ENCODE results near the gene RSBN1L. TPM values are rescaled to one million over a fixed set of nuclear protein-coding genes. Genes with fewer than 3 reads are reported as not detected.

Gene RSBN1L
- polyA plus RNA-seq, 2 of the 4 experiments (the other 2 are of a cell fraction) = 11.1 to 13.0 TPM

DNA sequence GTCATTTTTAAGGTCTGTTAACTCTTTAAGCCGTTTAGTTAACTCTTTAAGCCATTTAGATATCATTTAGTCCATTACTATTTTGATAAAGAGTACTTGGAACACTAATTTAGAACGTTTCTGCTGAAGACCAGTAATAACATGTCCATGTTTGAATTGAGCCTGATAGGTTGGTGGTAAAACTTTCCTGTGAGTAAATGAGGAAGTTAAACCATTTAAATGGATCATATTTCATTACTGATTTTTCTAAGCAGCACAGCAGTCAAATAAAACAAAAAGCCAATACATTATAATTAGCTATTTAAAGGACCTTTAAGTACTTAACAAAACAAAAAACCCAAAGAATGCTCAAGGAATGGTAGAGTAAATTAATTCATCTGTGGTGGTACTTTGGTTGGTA is 131.7 kb downstream of the RSBN1L start:
- H3K27ac ChIP-seq = no peak overlapping the region
- ATAC-seq = no peak
- FAIRE-seq = no peak
- DNase-seq (ENCODE audit: low read depth in 1 of 2, low spot score in 1 of 2) = no peak
- ChIA-PET CTCF (interaction anchor here (2.5 kb wide), 1 partner anchor 29 kb away, joined by 8 read pairs; the partner anchor contains the start of genes PHTF2 and TMEM60), POLR2A (no interaction called here)
- H3K4me3 ChIP-seq = no peak overlapping the region
- no peaks in the 10 kb centered on the region for H3K4me1 ChIP-seq
- TF ChIP-seq TP53 (CRISPR knock-in tag; IDR thresholded peaks at IDR 0.05) (no peak), CHD4 (IDR thresholded peaks at IDR 0.05; ENCODE audit: borderline replicate concordance) (no peak), HOXA7 (CRISPR knock-in tag; IDR thresholded peaks at IDR 0.05) (no peak), HDAC2 (IDR thresholded peaks at IDR 0.05) (no peak), ZNF302 (CRISPR knock-in tag; IDR thresholded peaks at IDR 0.05) (no peak), EHMT2 (IDR thresholded peaks at IDR 0.05; ENCODE audit: low read depth) (no peak), CBX8 (IDR thresholded peaks at IDR 0.05) (no peak), POLR2A (IDR thresholded peaks at IDR 0.05; ENCODE audit: low read length) (no peak), JUN (IDR thresholded peaks at IDR 0.05) (no peak), PHF8 (IDR thresholded peaks at IDR 0.05; ENCODE audit: borderline replicate concordance, low read depth) (no peak), CHD2 (IDR thresholded peaks at IDR 0.05; ENCODE audit: low read length, partially characterized antibody) (no peak), KDM5A (IDR thresholded peaks at IDR 0.05) (no peak)
- TF ChIP-seq, protein P1, sequence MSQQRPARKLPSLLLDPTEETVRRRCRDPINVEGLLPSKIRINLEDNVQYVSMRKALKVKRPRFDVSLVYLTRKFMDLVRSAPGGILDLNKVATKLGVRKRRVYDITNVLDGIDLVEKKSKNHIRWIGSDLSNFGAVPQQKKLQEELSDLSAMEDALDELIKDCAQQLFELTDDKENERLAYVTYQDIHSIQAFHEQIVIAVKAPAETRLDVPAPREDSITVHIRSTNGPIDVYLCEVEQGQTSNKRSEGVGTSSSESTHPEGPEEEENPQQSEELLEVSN (IDR thresholded peaks at IDR 0.05; ENCODE audit: borderline replicate concordance, low read depth) = no peak
- 57% methylated on average over 2 of the region's 2 CpGs for WGBS (ENCODE audit: missing lambda C conversion rate)
- no peaks in the 10 kb centered on the region for H3K9me3 ChIP-seq
- no peak overlapping the region for H3K4me2 ChIP-seq

DNA sequence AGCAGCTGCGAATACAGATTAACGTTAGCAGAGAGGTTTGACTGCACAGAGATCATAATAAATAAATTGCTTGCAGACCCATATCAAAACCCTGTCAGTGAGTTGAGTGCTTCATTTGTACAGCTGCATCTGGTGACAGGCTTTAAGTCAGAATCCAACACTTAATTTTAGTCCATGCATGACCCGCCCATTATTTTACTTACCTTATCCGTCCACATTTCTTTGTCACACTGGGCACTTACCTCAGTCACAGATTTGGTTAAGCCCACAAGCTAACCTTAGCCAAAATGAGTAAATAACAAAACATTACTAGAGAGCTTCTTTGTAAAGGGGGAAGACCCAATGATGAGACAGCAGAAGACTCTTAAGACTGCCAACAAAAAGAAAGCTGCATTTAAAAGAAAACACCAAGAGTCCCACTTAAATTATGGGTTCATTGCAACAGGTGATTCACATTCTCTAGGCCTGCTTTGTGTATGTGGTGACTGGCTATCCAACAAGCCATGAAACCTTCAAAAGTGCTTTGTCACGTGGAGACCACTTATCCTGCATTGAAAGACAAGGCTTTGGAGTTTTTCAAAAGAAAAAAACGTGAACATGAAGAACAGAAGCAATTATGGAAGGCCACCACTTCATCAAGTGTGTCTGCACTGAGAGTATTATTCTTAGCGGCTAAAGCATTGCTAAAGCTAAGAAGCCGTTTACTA is 134.5 kb downstream of the RSBN1L start:
- POLR2A ChIA-PET = no interaction called here
- no peak for ATAC-seq
- Histone ChIP-seq H3K9me3 (no peaks in the 10 kb centered on the region), H3K4me1 (peaks cover 18% of the 10 kb centered on the region), H3K4me2 (no peak overlapping the region), H3K4me3 (no peak overlapping the region), H3K27ac (no peak overlapping the region)
- CTCF ChIA-PET = interaction anchor here (1.0 kb wide), 1 partner anchor 10 kb away, joined by 5 read pairs; no protein-coding TSS in a partner anchor
- no peak for DNase-seq (ENCODE audit: low read depth in 1 of 2, low spot score in 1 of 2)
- no peak for FAIRE-seq
- 83% methylated on average over 8 of the region's 8 CpGs for WGBS (ENCODE audit: missing lambda C conversion rate)
- TF ChIP-seq MYC (IDR thresholded peaks at IDR 0.05; ENCODE audit: borderline replicate concordance, low read length) (no peak), NR3C1 (IDR thresholded peaks at IDR 0.05) (no peak), FOSB (CRISPR knock-in tag; IDR thresholded peaks at IDR 0.05) (no peak), HOXB5 (CRISPR knock-in tag; IDR thresholded peaks at IDR 0.05) (no peak), CHD2 (IDR thresholded peaks at IDR 0.05; ENCODE audit: low read length, partially characterized antibody) (no peak), HEYL (CRISPR knock-in tag; IDR thresholded peaks at IDR 0.05) (no peak), KDM5A (IDR thresholded peaks at IDR 0.05) (no peak), EHF (CRISPR knock-in tag; IDR thresholded peaks at IDR 0.05) (no peak), RAD21 (conservative IDR thresholded peaks at IDR 0.05 in 1 of 2, IDR thresholded peaks at IDR 0.05 in 1 of 2) (no peak), MAFK (IDR thresholded peaks at IDR 0.05; ENCODE audit: partially characterized antibody) (no peak), ZFP36 (IDR thresholded peaks at IDR 0.05; ENCODE audit: borderline replicate concordance, partially characterized antibody) (no peak), HDAC2 (IDR thresholded peaks at IDR 0.05) (no peak), POLR2AphosphoS2 (conservative IDR thresholded peaks at IDR 0.05; ENCODE audit: low read length) (no peak)
- TF ChIP-seq, protein P2, sequence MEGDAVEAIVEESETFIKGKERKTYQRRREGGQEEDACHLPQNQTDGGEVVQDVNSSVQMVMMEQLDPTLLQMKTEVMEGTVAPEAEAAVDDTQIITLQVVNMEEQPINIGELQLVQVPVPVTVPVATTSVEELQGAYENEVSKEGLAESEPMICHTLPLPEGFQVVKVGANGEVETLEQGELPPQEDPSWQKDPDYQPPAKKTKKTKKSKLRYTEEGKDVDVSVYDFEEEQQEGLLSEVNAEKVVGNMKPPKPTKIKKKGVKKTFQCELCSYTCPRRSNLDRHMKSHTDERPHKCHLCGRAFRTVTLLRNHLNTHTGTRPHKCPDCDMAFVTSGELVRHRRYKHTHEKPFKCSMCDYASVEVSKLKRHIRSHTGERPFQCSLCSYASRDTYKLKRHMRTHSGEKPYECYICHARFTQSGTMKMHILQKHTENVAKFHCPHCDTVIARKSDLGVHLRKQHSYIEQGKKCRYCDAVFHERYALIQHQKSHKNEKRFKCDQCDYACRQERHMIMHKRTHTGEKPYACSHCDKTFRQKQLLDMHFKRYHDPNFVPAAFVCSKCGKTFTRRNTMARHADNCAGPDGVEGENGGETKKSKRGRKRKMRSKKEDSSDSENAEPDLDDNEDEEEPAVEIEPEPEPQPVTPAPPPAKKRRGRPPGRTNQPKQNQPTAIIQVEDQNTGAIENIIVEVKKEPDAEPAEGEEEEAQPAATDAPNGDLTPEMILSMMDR (IDR thresholded peaks at IDR 0.05) = no peak
- TF ChIP-seq, protein P3, sequence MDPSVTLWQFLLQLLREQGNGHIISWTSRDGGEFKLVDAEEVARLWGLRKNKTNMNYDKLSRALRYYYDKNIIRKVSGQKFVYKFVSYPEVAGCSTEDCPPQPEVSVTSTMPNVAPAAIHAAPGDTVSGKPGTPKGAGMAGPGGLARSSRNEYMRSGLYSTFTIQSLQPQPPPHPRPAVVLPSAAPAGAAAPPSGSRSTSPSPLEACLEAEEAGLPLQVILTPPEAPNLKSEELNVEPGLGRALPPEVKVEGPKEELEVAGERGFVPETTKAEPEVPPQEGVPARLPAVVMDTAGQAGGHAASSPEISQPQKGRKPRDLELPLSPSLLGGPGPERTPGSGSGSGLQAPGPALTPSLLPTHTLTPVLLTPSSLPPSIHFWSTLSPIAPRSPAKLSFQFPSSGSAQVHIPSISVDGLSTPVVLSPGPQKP (IDR thresholded peaks at IDR 0.05; ENCODE audit: low read depth, low read length) = no peak
- TF ChIP-seq, protein P4, sequence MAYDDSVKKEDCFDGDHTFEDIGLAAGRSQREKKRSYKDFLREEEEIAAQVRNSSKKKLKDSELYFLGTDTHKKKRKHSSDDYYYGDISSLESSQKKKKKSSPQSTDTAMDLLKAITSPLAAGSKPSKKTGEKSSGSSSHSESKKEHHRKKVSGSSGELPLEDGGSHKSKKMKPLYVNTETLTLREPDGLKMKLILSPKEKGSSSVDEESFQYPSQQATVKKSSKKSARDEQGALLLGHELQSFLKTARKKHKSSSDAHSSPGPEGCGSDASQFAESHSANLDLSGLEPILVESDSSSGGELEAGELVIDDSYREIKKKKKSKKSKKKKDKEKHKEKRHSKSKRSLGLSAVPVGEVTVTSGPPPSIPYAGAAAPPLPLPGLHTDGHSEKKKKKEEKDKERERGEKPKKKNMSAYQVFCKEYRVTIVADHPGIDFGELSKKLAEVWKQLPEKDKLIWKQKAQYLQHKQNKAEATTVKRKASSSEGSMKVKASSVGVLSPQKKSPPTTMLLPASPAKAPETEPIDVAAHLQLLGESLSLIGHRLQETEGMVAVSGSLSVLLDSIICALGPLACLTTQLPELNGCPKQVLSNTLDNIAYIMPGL (CRISPR knock-in tag; IDR thresholded peaks at IDR 0.05; ENCODE audit: borderline replicate concordance) = no peak
- TF ChIP-seq, protein P1 (IDR thresholded peaks at IDR 0.05; ENCODE audit: borderline replicate concordance, low read depth) = no peak
- TF ChIP-seq, protein P5, sequence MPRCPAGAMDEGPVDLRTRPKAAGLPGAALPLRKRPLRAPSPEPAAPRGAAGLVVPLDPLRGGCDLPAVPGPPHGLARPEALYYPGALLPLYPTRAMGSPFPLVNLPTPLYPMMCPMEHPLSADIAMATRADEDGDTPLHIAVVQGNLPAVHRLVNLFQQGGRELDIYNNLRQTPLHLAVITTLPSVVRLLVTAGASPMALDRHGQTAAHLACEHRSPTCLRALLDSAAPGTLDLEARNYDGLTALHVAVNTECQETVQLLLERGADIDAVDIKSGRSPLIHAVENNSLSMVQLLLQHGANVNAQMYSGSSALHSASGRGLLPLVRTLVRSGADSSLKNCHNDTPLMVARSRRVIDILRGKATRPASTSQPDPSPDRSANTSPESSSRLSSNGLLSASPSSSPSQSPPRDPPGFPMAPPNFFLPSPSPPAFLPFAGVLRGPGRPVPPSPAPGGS (IDR thresholded peaks at IDR 0.05) = no peak
